Natural killer cell (primary cell): ENCODE data around the gene BAG2. TPM values are rescaled to one million over a fixed set of nuclear protein-coding genes. Genes with fewer than 3 reads are reported as not detected.
A peak's percentile ranks its signal among the peaks of the same experiment; 100 is the strongest.

Source experiments
- ATAC-seq, 3 donors: fragments of 150-1000 bp in 2 of 3; fragments of 200-7000 bp in 1 of 3; cut with Tn5 transposase; 1 replicate in 1 of 3; 2 replicates in 2 of 3; pipeline ENCODE4 v1.10.0; 2021; ENCODE audit warnings: mild to moderate bottlenecking in 2 of 3, moderate library complexity in 2 of 3
- DNase-seq, 2 donors: peaks; one replicate each; pipeline versions ENCODE4 v3.0.0 to v3.0.0-alpha.2; 2013 to 2021; ENCODE audit warnings: mixed read lengths in 1 of 2
- H3K27ac ChIP-seq: one replicate; pipeline ENCODE4 v1.5.1; 2013; ENCODE audit warnings: mild to moderate bottlenecking, low read length
- H3K27me3 ChIP-seq: one replicate; pipeline ENCODE4 v1.6.1; 2013; ENCODE audit warnings: low read length; ENCODE audit not compliant: control insufficient read depth, insufficient read depth
- H3K36me3 ChIP-seq: one replicate; pipeline ENCODE4 v1.6.1; 2013; ENCODE audit warnings: low read length; ENCODE audit not compliant: control insufficient read depth, insufficient read depth
- H3K4me1 ChIP-seq: one replicate; pipeline ENCODE4 v1.6.1; 2013; ENCODE audit warnings: low read length; ENCODE audit not compliant: control insufficient read depth, insufficient read depth
- H3K4me3 ChIP-seq: one replicate; pipeline ENCODE4 v1.5.1; 2013; ENCODE audit warnings: low read length
- H3K9me3 ChIP-seq: one replicate; pipeline ENCODE4 v1.6.1; 2013; ENCODE audit warnings: low read length; ENCODE audit not compliant: control insufficient read depth, insufficient read depth
- H3K27ac Mint-ChIP-seq, 2 donors: one replicate each; pipeline ENCODE4 v1.8.0; 2022; ENCODE audit warnings: mild to moderate bottlenecking in 2 of 2, mixed read lengths in 2 of 2, moderate library complexity in 1 of 2
- H3K27me3 Mint-ChIP-seq, 2 donors: one replicate each; pipeline ENCODE4 v1.8.0; 2022; ENCODE audit warnings: low read depth in 2 of 2, mixed read lengths in 2 of 2
- H3K36me3 Mint-ChIP-seq: one replicate; pipeline ENCODE4 v1.8.0; 2022; ENCODE audit warnings: mixed read lengths
- H3K4me1 Mint-ChIP-seq, 2 donors: one replicate each; pipeline ENCODE4 v1.8.0; 2022; ENCODE audit warnings: mixed read lengths in 2 of 2
- H3K4me3 Mint-ChIP-seq: one replicate; pipeline ENCODE4 v1.8.0; 2022; ENCODE audit warnings: mild to moderate bottlenecking, moderate library complexity, mixed read lengths
- H3K9me3 Mint-ChIP-seq, 2 donors: one replicate each; pipeline ENCODE4 v1.8.0; 2022; ENCODE audit warnings: mixed read lengths in 2 of 2
- WGBS: methylation state at CpG from one replicate; pipeline ENCODE4 v1.1.7; 2013; ENCODE audit warnings: missing lambda C conversion rate; ENCODE audit not compliant: insufficient coverage; 5-methylcytosine and 5-hydroxymethylcytosine counted together
- intact Hi-C: fragments of 100-400 bp; cut with micrococcal nuclease; formaldehyde crosslinking; loops from one replicate; pipeline ENCODE4 v1.14.2; 2022
- total RNA-seq, 4 donors: library from RNA; stranded (reverse); fragments of 120-200 nt in 1 of 4; gene quantifications; one replicate each; pipeline versions ENCODE4 v1.2.3 to v1.2.4, GENCODE V29; 2013 to 2022
- TF ChIP-seq, protein P1 (sequence below): fragments of 200-600 bp; IDR thresholded peaks from one replicate; pipeline ENCODE4 v1.8.0; 2022; ENCODE audit warnings: antibody characterized with exemption

The BAG2 gene
- total RNA-seq, 3 donors from 2014 or later (not counting 1 experiment from before 2014, with no cell fraction given), result 2.8 to 3.6 (median 3.2) TPM

DNA sequence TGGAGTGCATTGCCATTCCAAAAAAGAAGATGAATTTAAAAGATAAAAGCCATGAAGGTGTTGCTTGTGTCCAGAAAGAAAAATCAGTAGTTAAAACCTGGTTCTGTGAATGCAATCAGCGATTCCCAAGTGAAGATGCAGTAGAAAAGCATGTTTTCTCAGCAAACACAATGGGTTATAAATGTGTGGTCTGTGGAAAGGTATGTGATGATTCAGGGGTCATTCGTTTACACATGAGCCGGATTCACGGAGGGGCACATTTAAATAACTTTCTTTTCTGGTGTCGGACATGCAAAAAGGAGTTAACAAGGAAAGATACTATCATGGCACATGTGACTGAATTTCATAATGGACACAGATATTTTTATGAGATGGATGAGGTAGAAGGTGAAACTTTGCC lies 24.7 kb upstream of the BAG2 start:
- no peak overlapping the region for H3K4me3 Mint-ChIP-seq
- H3K27me3 Mint-ChIP-seq, result no peaks in the 10 kb centered on the region
- Histone ChIP-seq H3K4me3 (no peak overlapping the region), H3K27me3 (no peaks in the 10 kb centered on the region), H3K9me3 (no peaks in the 10 kb centered on the region), H3K4me1 (no peaks in the 10 kb centered on the region), H3K27ac (no peak overlapping the region), H3K36me3 (peaks cover 39% of the 10 kb centered on the region)
- no peaks in the 10 kb centered on the region for H3K4me1 Mint-ChIP-seq
- TF ChIP-seq, protein P1, sequence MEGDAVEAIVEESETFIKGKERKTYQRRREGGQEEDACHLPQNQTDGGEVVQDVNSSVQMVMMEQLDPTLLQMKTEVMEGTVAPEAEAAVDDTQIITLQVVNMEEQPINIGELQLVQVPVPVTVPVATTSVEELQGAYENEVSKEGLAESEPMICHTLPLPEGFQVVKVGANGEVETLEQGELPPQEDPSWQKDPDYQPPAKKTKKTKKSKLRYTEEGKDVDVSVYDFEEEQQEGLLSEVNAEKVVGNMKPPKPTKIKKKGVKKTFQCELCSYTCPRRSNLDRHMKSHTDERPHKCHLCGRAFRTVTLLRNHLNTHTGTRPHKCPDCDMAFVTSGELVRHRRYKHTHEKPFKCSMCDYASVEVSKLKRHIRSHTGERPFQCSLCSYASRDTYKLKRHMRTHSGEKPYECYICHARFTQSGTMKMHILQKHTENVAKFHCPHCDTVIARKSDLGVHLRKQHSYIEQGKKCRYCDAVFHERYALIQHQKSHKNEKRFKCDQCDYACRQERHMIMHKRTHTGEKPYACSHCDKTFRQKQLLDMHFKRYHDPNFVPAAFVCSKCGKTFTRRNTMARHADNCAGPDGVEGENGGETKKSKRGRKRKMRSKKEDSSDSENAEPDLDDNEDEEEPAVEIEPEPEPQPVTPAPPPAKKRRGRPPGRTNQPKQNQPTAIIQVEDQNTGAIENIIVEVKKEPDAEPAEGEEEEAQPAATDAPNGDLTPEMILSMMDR, result no peak
- 96% methylated on average over 4 of the region's 5 CpGs for WGBS
- intact Hi-C loops, result no loop called here
- no peak overlapping the region for H3K27ac Mint-ChIP-seq
- DNase-seq, result no peak
- no peaks in the 10 kb centered on the region for H3K9me3 Mint-ChIP-seq
- ATAC-seq, result no peak
- H3K36me3 Mint-ChIP-seq, result peaks cover 28% of the 10 kb centered on the region

DNA sequence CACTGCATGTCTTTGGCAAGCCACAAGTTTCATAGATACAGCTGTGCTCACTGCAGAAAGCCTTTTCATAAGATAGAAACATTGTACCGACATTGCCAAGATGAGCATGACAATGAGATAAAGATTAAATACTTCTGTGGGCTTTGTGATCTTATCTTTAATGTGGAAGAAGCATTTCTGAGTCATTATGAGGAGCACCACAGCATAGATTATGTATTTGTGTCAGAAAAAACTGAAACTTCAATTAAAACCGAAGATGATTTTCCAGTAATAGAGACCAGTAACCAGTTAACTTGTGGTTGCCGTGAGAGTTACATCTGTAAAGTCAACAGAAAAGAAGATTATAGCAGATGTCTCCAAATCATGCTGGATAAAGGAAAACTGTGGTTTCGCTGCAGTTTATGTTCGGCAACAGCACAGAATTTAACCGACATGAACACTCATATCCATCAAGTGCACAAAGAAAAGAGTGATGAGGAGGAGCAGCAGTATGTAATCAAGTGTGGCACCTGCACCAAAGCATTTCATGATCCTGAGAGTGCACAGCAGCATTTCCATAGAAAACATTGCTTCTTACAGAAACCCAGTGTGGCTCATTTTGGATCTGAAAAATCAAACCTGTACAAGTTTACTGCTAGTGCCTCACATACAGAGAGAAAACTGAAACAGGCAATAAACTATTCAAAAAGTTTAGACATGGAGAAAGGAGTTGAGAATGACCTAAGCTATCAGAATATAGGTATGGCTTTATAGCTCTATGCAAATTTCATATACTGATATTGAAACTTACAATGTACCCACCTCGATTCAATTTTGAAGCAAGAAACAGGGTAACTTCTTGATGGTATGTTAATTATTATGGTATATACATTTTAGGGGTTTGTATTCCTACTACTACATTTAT lies 23.9 kb upstream of the BAG2 start:
- H3K4me3 Mint-ChIP-seq, result no peak overlapping the region
- H3K36me3 Mint-ChIP-seq, result peaks cover 22% of the 10 kb centered on the region
- no peaks in the 10 kb centered on the region for H3K4me1 Mint-ChIP-seq
- H3K27ac ChIP-seq, result no peak overlapping the region
- 87% methylated on average over 6 of the region's 7 CpGs for WGBS
- TF ChIP-seq, protein P1, result no peak
- peak overlapping the region in 1 of 2 donors; percentile 36 for H3K27ac Mint-ChIP-seq
- no peaks in the 10 kb centered on the region for H3K27me3 Mint-ChIP-seq
- H3K4me3 ChIP-seq, result no peak overlapping the region
- intact Hi-C loops, result no loop called here
- peaks cover 35% of the 10 kb centered on the region for H3K36me3 ChIP-seq
- H3K4me1 ChIP-seq, result no peaks in the 10 kb centered on the region
- H3K9me3 Mint-ChIP-seq, result no peaks in the 10 kb centered on the region
- no peaks in the 10 kb centered on the region for H3K27me3 ChIP-seq
- DNase-seq, result no peak
- ATAC-seq, result no peak
- H3K9me3 ChIP-seq, result no peaks in the 10 kb centered on the region

DNA sequence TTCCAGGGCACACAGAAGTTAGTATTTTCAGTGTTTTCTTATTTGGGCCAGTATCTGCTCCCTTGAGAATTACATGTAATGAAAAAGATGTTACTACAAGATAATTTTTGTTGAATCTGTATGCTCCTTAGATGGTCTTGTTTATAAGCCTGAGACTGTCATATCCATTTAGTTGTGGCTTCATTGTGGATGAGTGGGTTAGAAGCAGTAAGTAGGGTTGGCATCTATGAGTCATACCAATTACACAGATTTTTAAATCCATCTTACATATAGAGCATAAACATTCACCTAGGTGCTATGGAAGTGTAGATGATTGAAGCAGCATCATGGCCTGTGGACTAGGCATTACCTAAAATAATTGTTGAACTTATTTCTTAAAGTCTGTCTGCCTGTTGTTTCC lies 13.5 kb upstream of the BAG2 start:
- no peaks in the 10 kb centered on the region for H3K4me1 Mint-ChIP-seq
- H3K4me3 Mint-ChIP-seq, result no peak overlapping the region
- H3K27ac Mint-ChIP-seq, result no peak overlapping the region
- TF ChIP-seq, protein P1, result no peak
- Histone ChIP-seq H3K36me3 (peaks cover 43% of the 10 kb centered on the region), H3K9me3 (no peaks in the 10 kb centered on the region), H3K4me3 (no peak overlapping the region), H3K27ac (no peak overlapping the region), H3K27me3 (no peaks in the 10 kb centered on the region), H3K4me1 (no peaks in the 10 kb centered on the region)
- DNase-seq, result no peak
- H3K36me3 Mint-ChIP-seq, result no peaks in the 10 kb centered on the region
- no peak for ATAC-seq
- no peaks in the 10 kb centered on the region for H3K27me3 Mint-ChIP-seq
- no peaks in the 10 kb centered on the region for H3K9me3 Mint-ChIP-seq
- intact Hi-C loops, result no loop called here

DNA sequence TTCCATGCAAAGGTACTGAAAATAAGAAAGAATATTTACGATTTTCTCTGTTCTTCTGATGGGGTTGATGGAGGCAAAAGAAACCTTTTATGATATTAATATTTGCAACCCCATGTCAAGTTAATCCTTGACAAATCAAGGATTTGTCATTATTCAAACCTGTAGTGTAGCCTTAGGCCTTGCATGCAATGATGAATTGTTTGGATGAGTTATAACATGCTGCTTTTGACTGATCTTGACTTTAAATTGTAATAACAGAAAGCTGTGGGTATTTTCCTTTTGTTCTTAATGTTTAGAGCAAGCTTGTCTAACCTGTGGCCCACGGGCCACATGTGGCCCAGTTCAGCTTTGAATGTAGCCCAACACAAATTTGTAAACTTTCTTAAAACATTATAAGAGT lies 13.0 kb upstream of the BAG2 start:
- intact Hi-C loops, result no loop called here
- TF ChIP-seq, protein P1, result no peak
- Histone ChIP-seq H3K27ac (no peak overlapping the region), H3K9me3 (no peaks in the 10 kb centered on the region), H3K4me1 (no peaks in the 10 kb centered on the region), H3K27me3 (no peaks in the 10 kb centered on the region), H3K36me3 (peaks cover 41% of the 10 kb centered on the region), H3K4me3 (no peak overlapping the region)
- Mint-ChIP-seq H3K27ac (no peak overlapping the region), H3K9me3 (no peaks in the 10 kb centered on the region), H3K27me3 (no peaks in the 10 kb centered on the region), H3K4me3 (no peak overlapping the region), H3K4me1 (no peaks in the 10 kb centered on the region), H3K36me3 (peaks cover 2% of the 10 kb centered on the region)
- ATAC-seq (no peak), DNase-seq (no peak)
- WGBS, result no CpG with 5 or more reads among the region's 2 CpGs
